Adipose tissue (tissue), 3 donors: ENCODE data around the gene GABARAPL2. TPM values are rescaled to one million over a fixed set of nuclear protein-coding genes. Genes with fewer than 3 reads are reported as not detected.
"Not testable (repeated sequence)": the region's sequence is repeated elsewhere in the genome, so short reads cannot be mapped to it uniquely, and the experiment has no call there.

Experiments used
- H3K27ac ChIP-seq: one replicate; pipeline ENCODE4 v1.5.1; 2013; ENCODE audit warnings: low read depth, low read length
- WGBS, 3 donors: extraction: QIAGEN DNeasy Blood & Tissue Kit; methylation state at CpG; one replicate each; pipeline ENCODE4 v1.1.7; 2013; 5-methylcytosine and 5-hydroxymethylcytosine counted together
- polyA plus RNA-seq, 3 donors: library from polyadenylated mRNA; stranded (reverse); fragments of 200-250 nt; gene quantifications; one replicate each; pipeline ENCODE4 v1.2.3, GENCODE V29; 2013
- donor health status: healthy with polysubstance abuse.
- donor health status: Bipolar disorder and iron deficiency.
- donor health status: healthy.

Gene GABARAPL2
- polyA plus RNA-seq, 3 donors = 59.4 to 219 (median 124) TPM

DNA sequence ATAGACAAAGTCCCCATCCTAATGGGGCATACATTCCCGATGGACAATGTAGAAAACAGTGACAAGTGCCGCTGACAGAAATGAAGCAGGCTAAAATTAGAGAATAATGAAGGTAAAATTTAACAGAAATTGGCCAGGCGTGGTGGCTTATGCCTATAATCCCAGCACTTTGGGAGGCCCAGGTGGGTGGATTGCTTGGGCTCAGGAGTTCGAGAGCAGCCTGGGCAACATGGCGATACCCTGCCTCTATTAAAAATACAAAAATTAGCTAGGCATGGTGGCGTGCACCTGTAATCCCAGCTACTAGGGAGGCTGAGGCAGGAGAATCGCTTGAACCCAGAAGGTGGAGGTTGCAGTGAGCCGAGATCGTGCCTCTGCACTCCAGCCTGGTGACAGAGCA lies 17.7 kb upstream of the GABARAPL2 start:
- not testable (repeated sequence) for H3K27ac ChIP-seq
- 90 to 98% (median 97%) methylated on average over 9 of the region's 9 CpGs for WGBS, 3 donors

DNA sequence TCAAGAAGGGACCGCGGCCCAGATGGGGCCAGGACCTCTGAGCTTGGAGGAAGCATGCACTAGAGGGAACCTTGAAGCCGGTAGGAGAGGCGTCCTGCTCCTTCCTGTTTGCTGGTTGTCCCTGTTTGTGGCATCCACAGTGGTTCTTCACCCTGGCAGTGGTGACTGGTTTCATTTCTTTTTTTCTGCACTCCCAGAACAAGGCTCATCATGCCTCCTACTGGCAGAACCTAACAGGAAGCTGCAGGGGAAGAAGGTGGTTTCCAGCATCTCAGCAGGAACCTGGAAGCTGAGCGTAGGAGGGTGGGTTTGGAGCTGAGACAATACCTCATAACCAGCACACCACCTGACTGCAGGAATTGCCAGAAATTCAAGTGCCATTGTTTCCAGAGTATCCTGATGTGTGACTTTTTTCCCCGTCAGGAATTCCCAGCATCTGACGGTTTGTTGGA lies 15.9 kb upstream of the GABARAPL2 start:
- WGBS, 3 donors = 49 to 82% (median 61%) methylated on average over 7 of the region's 7 CpGs
- H3K27ac ChIP-seq = no peak overlapping the region

DNA sequence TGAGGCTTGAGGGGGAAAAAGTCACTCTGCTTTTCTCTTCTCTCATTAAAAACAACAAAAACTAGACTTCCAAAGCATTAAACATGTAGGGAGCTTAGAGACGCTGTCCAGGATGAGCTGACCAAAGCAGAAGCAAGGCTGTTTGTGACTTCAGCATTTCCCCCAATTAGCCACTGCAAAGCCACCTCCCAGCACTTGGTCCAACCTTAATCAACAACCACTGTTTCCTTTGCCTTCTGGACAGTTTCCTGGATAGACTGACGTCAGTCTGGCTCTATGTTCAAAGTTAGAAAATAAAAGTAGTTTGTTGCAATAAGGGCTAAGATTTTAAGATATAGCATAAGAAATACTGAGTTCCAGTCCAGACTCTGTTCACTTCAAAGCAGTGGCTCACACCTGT lies 13.2 kb upstream of the GABARAPL2 start:
- no peak overlapping the region for H3K27ac ChIP-seq
- 54 to 71% (median 62%) methylated on average over 2 of the region's 2 CpGs for WGBS, 3 donors

DNA sequence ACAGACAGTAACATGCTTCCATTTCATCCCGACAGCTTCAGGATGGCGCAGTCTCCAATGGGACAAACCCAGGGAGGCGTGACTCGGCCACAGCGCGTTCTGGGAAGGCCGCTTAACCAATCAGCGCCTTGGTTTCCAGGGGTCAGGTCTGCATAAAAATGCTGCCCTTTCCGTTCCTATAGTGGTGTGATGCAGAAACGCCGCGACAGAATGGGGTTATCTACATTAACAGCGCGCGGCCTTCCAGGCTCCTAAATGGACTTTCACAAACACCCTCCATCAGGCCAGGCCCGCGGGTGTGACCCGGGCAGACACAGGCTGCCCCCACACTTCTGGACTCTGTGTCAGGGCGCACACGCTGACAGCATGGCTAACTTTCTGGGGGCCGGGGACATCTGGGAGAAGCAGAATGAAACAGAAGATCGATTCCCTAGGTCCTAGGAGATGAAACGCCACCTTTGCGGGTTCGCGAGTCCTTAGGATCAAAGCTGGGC lies 10.9 kb upstream of the GABARAPL2 start:
- H3K27ac ChIP-seq = no peak overlapping the region
- 1 to 2% (median 1%) methylated on average over 26 of the region's 26 CpGs for WGBS, 3 donors

DNA sequence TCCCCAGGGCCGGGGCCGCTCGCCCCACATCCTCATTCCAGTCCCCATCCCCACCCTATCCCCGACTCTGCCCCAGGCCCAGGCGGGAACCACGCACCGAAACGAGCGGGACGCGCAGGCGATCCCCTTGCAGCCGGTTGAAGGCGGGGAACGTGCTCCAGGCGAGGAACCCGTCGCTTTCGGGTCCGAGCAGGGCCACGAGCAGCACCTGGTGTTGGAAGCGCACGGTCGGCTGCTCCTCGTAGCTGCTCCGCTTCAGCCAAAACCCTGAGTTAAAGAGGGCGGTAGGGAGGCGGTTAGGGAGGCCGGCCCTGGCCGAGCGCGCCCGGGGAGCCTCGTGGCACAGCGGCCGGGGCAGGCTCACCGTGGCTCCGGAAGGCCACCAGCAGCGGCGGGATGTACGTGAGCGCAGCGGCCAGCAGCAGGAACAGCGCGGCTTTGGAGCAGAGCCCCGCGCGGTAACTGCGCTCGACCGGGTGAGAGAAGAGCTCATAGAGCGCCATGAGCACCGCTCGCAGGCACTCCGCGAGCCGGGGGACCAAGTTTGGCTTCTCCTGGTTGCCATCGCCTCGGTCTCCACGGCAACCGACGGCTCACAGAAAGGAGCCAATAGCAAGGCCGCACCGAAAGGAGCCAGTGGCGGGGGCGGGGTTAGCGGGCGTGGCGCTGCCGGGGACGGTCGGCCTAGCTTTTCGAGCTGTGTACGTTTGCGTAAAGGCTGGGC lies 10.3 kb upstream of the GABARAPL2 start, which contains the start of gene TMEM231:
Gene TMEM231 (minus strand): TSS at position 546 of the 724 bp plus-strand sequence. CDS start 43 bp downstream, at position 503.
- H3K27ac ChIP-seq = no peak within 1 kb of the TSS
- WGBS, 3 donors = 0% methylated on average over 75 of the region's 75 CpGs

DNA sequence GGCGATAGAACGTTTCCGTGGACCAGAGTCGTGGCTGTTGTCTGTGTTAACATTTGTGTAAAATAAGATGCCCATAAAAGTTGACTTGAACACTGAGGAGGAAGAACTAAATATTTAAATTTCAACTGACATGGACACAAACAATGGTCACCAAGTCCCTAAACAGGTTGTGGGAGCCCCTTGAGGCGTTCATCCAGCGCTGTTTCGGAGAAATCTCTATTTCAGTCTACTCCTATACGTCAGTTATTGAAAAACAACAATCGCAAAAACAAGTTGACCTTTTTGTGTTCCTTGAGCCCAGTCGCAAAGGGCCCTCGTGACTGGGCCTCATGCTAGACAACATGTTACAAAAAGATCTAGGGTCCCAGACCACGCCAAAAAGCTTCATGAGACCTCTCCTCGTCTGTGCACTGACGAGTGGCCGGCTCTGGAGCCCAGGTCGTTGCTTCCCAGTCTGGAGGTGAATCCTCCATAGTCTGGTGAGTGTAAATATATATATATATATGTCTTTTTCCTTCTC lies 9.7 kb upstream of the GABARAPL2 start:
- 48 to 53% (median 48%) methylated on average over 16 of the region's 16 CpGs for WGBS, 3 donors
- H3K27ac ChIP-seq = no peak overlapping the region

DNA sequence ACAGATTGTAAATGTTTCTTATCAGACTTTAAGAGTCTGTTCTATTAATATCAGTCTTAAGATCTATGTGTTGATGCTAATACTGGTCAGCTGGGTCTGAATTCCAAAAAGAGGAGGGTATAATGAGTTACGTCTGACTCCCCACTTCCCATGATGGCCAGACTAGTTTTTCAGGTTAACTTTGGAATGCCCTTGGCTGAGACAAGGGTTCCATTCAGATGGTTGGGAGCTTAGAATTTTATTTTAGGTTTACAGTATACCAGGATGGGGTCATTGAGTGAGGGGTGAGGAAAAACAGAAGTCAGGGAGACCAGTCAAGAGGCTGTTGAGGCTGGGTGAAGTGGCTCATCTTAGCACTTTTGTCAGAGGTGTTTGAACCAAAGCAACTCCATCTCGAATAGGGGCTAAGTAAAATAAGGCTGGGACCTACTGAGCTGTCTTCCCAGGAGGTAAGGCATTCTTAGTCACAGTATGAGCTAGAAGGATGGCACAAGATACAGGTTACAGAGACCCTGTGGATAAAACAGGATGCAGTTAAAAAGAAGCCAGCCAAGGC lies 7.3 kb upstream of the GABARAPL2 start:
- H3K27ac ChIP-seq = no peak overlapping the region
- WGBS, 3 donors = 66 to 92% (median 87%) methylated on average over 2 of the region's 2 CpGs

DNA sequence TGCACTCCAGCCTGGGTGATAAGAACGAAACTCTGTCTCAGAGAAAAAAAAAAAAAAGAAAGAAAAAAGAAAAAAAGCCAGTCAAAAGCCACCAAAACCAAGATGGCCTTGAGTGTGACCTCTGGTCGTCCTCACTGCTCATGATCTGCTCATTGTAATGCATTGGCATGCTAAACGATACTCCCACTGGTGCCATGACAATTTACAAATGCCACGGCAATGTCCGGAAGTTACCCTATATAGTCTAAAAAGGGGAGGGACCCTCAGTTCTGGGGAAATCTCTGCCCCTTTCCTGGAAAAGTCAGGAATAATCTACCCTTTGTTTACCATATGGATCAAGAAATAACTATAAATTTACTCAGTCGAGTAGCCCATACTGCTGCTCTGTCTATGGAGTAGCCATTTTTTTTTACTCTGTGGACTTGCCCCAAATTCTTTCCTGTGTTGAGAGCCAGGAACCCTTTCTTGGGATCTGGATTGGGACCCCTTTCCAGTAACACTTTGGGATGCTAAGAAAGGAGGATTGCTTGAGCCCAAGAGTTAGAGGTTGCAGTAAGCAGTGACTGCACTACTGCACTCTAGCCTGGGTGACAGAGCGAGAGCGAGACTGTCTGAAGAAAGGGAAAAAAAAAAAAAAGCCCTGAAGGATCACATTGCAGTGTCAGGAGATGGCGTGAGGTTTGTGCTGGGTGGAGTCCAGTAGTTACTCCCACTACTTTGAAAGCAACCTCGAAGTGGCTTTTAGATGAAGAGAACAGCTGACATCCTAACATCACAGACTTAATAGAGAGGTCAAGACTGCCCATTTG lies 6.4 kb upstream of the GABARAPL2 start:
- no peak overlapping the region for H3K27ac ChIP-seq
- 60 to 62% (median 61%) methylated on average over 10 of the region's 10 CpGs for WGBS, 3 donors

DNA sequence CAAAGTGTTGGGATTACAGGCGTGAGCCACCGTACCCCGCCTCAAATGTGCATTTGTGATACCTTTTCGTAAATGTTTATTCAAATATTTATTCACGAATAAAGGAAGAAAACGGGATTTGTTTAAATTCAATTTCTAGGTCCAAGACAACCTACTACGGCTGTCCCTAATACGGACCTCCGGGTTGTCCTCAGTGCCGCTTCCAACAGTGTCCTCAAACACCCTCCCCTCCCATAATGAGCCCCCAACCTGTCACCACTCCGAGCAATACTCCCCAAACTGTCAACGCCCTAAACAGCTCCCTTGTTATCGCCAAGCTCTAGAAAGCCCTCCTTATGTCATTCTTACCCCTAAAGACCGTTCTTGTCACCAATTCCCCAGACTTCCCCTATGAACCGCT lies 539 bp upstream of the GABARAPL2 start:
- 12 to 25% (median 16%) methylated on average over 15 of the region's 15 CpGs for WGBS, 3 donors
- no peak overlapping the region for H3K27ac ChIP-seq

DNA sequence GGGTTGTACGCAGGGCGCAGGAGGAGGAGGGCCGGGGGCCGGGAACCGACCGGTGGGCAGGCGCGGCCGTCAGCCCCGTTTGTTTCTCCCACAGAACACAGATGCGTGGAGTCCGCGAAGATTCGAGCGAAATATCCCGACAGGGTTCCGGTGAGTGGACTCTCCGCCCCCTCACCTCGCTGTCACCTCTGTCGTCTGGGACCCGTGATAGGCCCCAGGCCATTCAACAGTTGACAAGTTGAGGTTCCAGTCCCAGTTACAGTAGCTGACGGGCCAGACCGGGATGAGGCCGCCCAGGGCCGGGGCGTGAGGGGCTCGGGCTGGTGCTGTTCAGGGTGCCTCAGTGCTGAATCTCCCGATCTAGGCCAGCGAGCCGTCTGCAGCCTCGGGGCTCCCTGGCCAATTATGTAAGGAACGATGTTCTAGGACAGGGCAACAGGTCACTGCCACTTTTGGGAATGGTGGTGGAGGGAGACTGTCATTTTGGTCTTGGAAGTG lies 628 bp downstream of the GABARAPL2 start:
- no peak overlapping the region for H3K27ac ChIP-seq
- 1 to 2% (median 2%) methylated on average over 32 of the region's 32 CpGs for WGBS, 3 donors

DNA sequence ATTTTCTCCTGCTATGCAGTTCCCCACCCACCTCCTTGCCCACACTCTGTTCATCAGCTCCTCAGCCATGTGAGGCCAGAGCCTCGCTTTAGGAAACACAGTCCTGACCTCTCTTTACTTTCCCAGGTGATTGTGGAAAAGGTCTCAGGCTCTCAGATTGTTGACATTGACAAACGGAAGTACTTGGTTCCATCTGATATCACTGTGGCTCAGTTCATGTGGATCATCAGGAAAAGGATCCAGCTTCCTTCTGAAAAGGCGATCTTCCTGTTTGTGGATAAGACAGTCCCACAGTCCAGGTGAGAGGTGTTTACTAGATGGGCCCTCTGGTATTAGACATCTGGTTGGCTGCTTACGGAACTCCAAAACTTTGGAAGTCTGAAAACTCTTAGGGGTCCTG lies 1.7 kb downstream of the GABARAPL2 start:
- 81 to 84% (median 83%) methylated on average over 4 of the region's 4 CpGs for WGBS, 3 donors
- H3K27ac ChIP-seq = no peak overlapping the region

DNA sequence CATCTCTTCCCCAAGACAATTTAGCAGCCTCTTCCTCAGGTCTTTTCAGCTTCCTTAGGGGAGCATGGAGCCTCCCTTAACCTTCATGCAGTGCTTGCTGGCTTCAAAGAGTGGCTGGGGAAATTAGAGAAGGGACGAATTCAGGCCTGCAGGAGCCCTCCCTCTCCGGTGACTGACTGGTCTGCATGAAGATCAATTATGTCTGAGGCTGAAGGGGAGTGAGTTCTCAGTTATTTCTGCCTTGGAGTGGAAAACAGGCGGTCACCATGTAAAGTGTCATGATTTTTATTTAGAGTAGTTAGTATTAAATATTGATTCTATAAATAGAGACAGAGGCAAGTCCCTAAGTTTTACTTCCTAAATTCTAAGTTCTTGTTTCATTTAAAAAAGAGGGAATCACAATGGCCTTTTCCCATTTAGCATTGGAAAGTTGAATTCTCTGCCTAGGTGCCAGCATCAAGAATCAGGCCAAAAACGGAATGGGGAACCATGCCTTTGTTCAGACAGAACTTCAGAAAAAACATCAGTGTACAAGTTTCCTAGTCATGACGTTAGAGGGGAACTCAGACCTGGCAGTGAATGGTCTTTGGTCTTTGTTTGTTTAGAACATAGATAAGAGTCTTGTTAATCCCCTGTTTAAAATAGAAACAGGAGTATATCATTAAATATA lies 4.4 kb downstream of the GABARAPL2 start:
- H3K27ac ChIP-seq = no peak overlapping the region
- WGBS, 3 donors = 64 to 65% (median 65%) methylated on average over 5 of the region's 5 CpGs

DNA sequence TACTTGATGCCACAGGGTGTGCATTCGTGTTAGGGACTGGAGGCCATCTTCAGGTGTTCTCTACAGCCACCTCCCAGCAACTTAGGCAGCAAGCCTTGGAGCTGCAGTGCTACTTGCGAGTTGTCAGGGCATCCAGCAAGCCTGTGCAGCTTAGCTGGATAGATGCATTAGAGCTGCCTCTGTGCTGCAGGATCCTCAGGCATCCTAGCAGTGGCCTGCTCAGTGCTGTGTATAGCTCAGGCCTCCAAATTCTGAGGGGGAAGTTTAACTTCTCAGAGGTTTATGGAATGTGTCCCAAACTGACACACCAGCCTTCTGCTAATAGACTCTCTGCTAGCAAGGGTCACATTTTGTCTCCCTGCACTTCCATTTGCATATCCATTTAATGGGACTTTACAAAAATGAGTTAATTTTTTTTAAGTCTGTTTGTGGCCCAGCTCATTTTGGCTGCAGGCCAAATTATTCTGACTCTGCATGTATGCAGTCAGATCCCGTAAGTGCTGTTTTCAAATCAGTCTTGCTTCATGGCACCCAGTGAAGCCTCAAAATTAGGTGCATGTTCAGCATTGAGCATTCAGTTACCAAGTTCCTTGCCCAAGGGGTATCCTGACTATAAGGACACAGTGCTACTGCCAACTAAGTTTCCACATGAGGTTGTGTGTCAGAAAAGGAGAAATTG lies 6.8 kb downstream of the GABARAPL2 start:
- H3K27ac ChIP-seq = no peak overlapping the region
- WGBS, 3 donors = 65 to 70% (median 68%) methylated on average over 3 of the region's 3 CpGs

DNA sequence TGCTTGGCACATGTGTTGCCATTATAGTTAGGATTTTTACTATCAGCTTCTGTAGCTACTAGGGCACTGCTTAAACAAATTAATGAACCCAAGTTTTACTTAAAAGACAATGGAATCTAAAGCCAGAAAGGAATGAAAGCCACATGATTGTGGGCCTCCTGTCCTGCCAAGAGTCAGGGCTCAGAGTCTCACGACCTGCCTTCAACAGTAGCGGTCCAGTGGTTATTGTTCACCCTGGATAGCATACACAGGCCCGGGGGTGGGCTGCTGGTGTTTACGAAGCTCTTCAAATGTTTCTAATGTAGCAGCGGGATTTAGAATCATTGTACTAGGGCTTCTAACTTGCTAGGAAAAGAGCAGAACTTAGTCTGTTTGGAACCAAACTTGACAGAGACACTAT lies 7.8 kb downstream of the GABARAPL2 start:
- 78 to 93% (median 88%) methylated on average over 5 of the region's 5 CpGs for WGBS, 3 donors
- H3K27ac ChIP-seq = no peak overlapping the region

DNA sequence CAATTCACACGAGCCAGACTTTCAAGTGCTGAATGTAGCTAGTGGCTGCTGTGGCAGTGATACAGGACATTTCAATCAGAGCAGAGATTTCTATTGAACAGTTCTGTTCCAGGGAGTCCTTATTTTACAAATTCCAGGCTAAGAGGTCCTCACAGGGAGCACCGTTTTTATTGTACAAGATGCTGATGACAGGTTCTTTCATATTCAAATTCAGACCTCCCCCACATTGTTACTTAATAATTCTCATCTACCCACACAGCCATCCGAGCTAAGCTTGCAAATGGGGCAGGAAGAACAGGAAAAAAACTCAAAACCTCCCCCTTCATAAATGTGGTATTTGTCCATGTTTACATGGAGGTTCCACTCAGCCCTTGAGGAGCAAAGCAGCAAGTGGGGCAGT lies 9.8 kb downstream of the GABARAPL2 start:
- WGBS, 3 donors = 56 to 75% (median 62%) methylated on average over 3 of the region's 3 CpGs
- H3K27ac ChIP-seq = no peak overlapping the region

DNA sequence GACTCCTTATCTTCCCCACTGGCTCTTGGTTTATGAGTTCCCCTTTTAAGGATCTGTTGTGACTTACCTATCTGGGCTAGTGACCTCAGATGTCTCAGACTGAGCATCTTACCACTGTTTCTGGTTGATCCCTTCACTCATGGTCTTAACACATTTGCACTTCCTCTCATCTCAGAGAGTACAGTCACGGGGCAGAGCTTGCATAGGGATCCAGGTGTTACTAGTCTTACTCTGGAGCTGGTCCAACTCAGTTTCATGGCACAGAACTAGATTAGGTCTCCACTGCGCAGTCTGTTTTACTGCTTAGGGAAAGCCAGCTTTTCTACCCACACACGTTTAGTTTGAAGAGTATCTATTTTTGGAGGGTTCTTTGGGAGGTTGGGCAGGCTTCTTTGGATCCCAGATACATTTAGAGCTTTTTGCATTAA lies 10.2 kb downstream of the GABARAPL2 start:
- 51 to 67% (median 61%) methylated on average over 3 of the region's 3 CpGs for WGBS, 3 donors
- H3K27ac ChIP-seq = no peak overlapping the region

DNA sequence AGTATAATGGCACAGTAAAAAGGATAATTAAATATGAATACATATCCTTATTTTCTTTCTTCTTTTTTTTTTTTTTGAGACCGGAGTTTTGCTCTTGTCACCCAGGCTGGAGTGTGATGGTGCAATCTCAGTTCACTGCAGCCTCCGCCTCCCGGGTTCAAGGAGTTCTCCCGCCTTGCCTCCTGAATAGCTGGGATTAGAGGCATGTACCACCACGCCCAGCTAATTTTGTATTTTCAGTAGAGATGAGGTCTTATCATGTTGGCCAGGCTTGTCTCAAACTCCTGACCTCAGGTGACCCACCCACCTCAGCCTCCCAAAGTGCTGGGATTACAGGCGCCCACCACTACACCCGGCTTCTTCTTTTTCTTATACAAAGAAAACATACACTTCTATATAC lies 12.0 kb downstream of the GABARAPL2 start:
- 91 to 94% (median 93%) methylated on average over 7 of the region's 7 CpGs for WGBS, 3 donors
- H3K27ac ChIP-seq = no peak overlapping the region

DNA sequence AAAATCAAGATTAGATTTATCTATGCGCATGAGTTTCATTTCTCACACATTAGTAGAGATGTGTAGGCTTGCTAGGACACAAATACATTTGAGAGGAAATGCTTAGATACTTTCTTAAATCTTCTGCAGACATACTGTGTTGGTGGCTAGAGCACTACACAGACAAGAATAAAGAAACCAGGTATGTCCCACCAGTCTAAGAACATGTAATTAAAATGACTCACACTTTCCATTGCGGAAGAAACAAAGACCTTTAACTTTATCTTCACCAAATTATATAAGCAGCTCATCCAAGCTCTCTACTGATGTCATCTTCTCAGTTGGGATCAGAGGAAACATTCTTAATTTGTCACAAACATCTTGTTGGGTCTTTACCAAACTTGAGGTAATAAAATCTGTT lies 12.5 kb downstream of the GABARAPL2 start:
- 92 to 97% (median 97%) methylated on average over 2 of the region's 2 CpGs for WGBS, 3 donors
- no peak overlapping the region for H3K27ac ChIP-seq
